SK-N-MC (cell line): ENCODE results near the gene STK39.

Source experiments
- EZH2 ChIP-seq: fragments of 200-600 bp; sonication (generic); IDR thresholded peaks from one replicate; pipeline ENCODE4 v1.6.1; 2017; ENCODE audit warnings: antibody characterized with exemption
- POLR2AphosphoS5 ChIP-seq: IDR thresholded peaks from 2 replicates; pipeline ENCODE4 v1.6.1; 2012; ENCODE audit warnings: mild to moderate bottlenecking, low read depth, low read length, borderline replicate concordance

- TF ChIP-seq POLR2AphosphoS5 (no peak), EZH2 (no peak)
Measured at GRCh38 chr2:167937403-167937802, 310.0 kb downstream of the STK39 start.
